A549 treated with GW870086 at 1 μM for 4 hours (cell line): ENCODE data around the gene ERFE. TPM values are rescaled to one million over a fixed set of nuclear protein-coding genes. Genes with fewer than 3 reads are reported as not detected.

Experiments
- total RNA-seq: library from RNA; stranded (reverse); fragments of 200-300 nt; extraction: Qiagen RNA extraction; gene quantifications from 5 replicates; pipeline ENCODE4 v1.2.3, GENCODE V29; 2022; ENCODE audit warnings: low read depth

ERFE gene, protein sequence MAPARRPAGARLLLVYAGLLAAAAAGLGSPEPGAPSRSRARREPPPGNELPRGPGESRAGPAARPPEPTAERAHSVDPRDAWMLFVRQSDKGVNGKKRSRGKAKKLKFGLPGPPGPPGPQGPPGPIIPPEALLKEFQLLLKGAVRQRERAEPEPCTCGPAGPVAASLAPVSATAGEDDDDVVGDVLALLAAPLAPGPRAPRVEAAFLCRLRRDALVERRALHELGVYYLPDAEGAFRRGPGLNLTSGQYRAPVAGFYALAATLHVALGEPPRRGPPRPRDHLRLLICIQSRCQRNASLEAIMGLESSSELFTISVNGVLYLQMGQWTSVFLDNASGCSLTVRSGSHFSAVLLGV
- total RNA-seq = 6.7 to 9.2 TPM (median 7.7 TPM) in 5 replicates

DNA sequence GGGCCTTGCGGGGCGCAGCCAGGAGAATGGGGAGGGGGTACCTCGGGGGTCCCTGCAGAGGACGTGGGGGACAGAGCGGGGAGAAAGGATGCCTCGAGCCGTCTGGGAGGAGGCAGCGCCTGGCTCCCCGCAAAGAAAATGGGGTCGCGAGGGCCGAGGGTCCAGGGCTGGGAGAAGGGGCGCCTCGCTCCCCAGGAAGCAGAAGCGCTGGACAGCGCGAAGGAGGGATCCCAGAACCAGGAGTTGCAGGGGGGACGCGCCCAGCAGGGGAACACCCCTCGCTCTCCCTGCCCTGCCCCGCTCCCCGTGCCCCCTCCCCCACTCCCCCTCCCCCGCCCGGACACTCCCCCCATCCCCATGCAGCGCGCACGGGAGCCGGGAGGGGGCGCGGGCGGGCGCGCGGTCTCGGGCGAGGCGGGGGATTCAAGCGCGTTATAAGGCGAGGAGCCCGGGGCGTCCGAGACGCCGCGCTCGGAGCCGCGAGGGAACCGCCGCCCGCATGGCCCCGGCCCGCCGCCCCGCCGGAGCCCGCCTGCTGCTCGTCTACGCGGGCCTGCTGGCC, at the start of gene ERFE:
ERFE (plus strand) TSS at position 462 of the 562 bp plus-strand sequence; CDS start at position 500, 38 bp downstream.

DNA sequence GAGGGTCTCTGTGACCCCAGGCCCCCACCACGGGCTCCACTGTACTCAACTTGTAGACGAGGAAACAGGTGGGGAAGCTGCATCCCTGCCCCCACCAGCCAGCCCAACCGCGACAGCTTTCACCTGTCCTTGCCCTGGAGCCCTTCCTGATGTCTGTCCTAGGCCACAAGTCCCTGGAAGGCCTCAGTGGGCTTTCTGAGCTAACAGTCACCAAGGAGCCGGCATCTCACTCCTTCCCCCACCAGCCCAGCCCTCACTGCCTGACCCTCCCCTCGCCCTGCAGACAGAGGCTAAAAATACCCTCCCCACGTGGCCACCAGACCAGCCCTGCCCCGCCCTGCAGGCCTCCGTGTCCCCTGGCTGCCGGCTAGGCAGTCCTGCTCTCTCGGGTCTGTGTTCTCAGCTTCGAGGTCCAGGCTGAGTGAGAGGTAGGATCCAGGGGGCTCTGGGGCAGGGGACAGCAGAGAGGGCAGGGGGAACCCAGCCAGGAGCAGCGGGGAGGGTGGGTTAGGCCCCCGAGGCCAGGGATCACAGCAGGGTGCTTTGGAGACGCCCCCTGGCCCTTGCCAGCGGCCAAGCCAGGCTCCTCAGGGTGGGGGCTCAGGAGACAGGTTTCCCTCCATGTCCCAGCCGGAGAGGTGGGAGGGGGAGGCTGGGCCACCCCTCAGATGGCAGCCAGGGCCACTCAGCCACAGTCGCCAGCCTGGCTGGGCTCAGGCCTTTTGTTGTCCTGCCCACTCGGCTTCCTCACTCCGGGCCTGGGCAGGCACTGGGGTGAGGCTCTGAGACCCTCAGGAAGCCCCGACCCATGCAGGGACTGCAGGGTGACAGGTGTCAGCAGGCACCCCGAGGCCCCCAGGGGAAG, 20.2 kb upstream of the ERFE start, which contains the start of gene KLHL30:
KLHL30 (plus strand) TSS at position 338 of the 865 bp plus-strand sequence. CDS start 2,087 bp downstream, outside the sequence.

DNA sequence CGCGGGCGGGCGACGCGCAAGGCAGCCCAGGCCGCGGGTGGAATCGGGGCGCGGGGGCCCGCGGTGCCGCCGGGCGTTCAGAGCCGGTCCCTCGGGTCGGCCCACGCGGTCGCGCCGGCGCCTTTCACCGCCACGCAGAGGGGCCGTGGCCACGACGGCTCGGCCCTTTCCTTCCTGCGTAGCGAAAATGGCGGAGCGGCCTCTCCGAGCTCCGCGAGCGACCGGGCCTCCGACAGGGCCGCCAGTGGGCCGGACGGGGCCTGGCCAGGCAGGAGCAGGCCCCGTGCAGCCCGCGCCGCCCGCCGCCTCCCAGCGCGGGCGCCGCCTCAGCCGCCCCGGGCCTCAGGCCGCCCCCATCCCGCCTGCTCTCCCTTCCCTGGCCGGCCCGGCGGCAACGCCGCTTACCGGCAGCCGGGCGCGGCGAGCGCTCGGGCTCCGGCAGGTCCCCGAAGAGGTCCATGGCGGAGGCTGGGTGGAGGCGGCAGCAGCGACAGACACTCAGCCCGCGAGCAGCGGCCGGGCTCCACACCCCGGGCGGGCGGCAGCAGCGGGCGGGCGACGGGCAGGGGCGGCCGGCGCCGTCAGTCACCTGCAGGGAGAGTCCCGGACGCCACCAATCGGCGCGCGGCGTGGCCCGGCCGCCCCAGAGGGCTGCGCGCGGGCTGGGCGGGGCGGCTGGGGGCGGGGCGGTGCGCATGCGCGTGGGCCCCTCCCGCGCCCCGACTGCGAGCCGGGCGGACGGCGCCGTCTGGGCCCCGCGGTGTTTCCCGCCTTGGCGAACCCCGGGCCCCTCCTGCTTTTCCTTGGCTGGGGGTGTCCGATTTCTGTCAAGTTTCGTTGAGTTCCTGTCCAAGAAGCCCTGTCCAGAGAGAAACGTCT, 44.6 kb downstream of the ERFE start, which contains the start of gene ILKAP:
ILKAP (minus strand) TSS at position 602 of the 879 bp plus-strand sequence; CDS start at position 460, 142 bp downstream.

Other genes with a start within 250 kb of the ERFE start
- 47.8 to 56.4 TPM (median 49.3 TPM) in 5 replicates for gene UBE2F, start 192.0 kb upstream of the ERFE start, total RNA-seq
- gene SCLY, start 98.0 kb upstream of the ERFE start, total RNA-seq = 16.3 to 23.2 TPM (median 21.6 TPM) in 5 replicates
- 0.10 to 0.17 TPM (median 0.15 TPM) in 5 replicates for gene ESPNL, start 58.6 kb upstream of the ERFE start, total RNA-seq
- 0.17 to 0.45 TPM (median 0.21 TPM) in 5 replicates for gene KLHL30, start 20.3 kb upstream of the ERFE start, total RNA-seq
- gene ILKAP, start 44.7 kb downstream of the ERFE start, total RNA-seq = 37.1 to 42.3 TPM (median 39.4 TPM) in 5 replicates
- 11.0 to 14.8 TPM (median 13.8 TPM) in 5 replicates for gene HES6, start 81.1 kb downstream of the ERFE start, total RNA-seq
- gene PER2, start 129.6 kb downstream of the ERFE start, total RNA-seq = 6.0 to 9.1 TPM (median 7.7 TPM) in 5 replicates
- gene TRAF3IP1, start 161.5 kb downstream of the ERFE start, total RNA-seq = 11.9 to 16.0 TPM (median 12.6 TPM) in 5 replicates